Measurements from ENCODE around the gene ACOT11. TPM values are rescaled to one million over a fixed set of nuclear protein-coding genes. Genes with fewer than 3 reads are reported as not detected.

Gene ACOT11
- total RNA-seq, 1 experiment from 2014 or later = 1.9 TPM

DNA sequence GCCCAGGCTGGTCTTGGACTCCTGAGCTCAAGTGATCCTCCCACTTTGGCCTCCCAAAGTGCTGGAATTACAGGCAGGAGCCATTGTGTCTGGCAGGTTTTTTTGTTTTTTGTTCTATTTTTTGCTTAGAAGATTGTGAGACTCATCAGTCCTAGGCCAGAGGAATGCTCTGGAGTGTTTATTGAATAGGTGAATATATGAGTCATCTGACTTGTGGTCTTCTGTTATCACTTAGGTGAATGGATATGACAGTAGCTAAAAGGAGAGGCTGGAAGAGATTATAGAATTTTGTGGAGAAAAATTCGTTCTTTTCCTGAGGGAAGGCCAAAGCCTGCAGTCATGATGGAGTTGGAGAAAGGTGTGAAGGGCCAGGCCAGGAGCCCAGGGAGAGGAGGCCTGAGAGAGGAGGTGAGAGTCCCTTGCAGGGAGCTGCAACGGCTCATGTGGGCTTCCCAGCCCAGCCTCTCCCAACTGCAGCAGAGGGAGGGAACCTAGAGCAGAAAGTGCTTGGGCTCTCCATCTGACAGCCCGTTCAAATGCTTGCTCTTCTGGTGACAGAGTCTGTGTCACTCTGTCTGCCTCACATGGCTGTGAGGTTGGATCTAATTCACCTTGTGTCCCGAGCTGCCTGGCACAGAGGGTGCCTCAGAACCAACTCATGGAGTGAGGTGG is 31.6 kb upstream of the ACOT11 start:
- Histone ChIP-seq H3K4me3 (ENCODE audit: low read depth in 2 of 2, low read length in 2 of 2) (no peak overlapping the region), H3K4me1 (ENCODE audit: control insufficient read depth, insufficient read depth, low read length) (no peaks in the 10 kb centered on the region), H3K9me3 (ENCODE audit: control insufficient read depth, insufficient read depth, low read depth, low read length) (no peaks in the 10 kb centered on the region), H3K27ac (ENCODE audit: low read length) (no peak overlapping the region), H3K27me3 (ENCODE audit: control insufficient read depth, insufficient read depth, low read length) (no peaks in the 10 kb centered on the region), H3K36me3 (ENCODE audit: control insufficient read depth, insufficient read depth, low read length) (no peaks in the 10 kb centered on the region)
- BruUV-seq (replicated peaks) = no TSS peak
- POLR2A ChIA-PET = no interaction called here
- DNase-seq (ENCODE audit: low read depth, low spot score) = no peak
- in situ Hi-C loops (cut with HindIII; ENCODE audit: low pct_unique_long_range_greater_than_20kb, low sequenced_read_pairs) = no loop called here
- CTCF ChIA-PET = no interaction called here
- ATAC-seq = no peak
- no peak for TF ChIP-seq TCF7L2 (IDR thresholded peaks at IDR 0.05; ENCODE audit: low read depth, low read length)
- TF ChIP-seq SIN3A (IDR thresholded peaks at IDR 0.05; ENCODE audit: borderline replicate concordance, insufficient read depth, low read depth, low read length) = no peak
- TF ChIP-seq, protein P1, sequence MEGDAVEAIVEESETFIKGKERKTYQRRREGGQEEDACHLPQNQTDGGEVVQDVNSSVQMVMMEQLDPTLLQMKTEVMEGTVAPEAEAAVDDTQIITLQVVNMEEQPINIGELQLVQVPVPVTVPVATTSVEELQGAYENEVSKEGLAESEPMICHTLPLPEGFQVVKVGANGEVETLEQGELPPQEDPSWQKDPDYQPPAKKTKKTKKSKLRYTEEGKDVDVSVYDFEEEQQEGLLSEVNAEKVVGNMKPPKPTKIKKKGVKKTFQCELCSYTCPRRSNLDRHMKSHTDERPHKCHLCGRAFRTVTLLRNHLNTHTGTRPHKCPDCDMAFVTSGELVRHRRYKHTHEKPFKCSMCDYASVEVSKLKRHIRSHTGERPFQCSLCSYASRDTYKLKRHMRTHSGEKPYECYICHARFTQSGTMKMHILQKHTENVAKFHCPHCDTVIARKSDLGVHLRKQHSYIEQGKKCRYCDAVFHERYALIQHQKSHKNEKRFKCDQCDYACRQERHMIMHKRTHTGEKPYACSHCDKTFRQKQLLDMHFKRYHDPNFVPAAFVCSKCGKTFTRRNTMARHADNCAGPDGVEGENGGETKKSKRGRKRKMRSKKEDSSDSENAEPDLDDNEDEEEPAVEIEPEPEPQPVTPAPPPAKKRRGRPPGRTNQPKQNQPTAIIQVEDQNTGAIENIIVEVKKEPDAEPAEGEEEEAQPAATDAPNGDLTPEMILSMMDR (IDR thresholded peaks at IDR 0.05) = no peak
- TF ChIP-seq POLR2AphosphoS5 (IDR thresholded peaks at IDR 0.05; ENCODE audit: low read depth, low read length) = no peak
- TF ChIP-seq, protein P2, sequence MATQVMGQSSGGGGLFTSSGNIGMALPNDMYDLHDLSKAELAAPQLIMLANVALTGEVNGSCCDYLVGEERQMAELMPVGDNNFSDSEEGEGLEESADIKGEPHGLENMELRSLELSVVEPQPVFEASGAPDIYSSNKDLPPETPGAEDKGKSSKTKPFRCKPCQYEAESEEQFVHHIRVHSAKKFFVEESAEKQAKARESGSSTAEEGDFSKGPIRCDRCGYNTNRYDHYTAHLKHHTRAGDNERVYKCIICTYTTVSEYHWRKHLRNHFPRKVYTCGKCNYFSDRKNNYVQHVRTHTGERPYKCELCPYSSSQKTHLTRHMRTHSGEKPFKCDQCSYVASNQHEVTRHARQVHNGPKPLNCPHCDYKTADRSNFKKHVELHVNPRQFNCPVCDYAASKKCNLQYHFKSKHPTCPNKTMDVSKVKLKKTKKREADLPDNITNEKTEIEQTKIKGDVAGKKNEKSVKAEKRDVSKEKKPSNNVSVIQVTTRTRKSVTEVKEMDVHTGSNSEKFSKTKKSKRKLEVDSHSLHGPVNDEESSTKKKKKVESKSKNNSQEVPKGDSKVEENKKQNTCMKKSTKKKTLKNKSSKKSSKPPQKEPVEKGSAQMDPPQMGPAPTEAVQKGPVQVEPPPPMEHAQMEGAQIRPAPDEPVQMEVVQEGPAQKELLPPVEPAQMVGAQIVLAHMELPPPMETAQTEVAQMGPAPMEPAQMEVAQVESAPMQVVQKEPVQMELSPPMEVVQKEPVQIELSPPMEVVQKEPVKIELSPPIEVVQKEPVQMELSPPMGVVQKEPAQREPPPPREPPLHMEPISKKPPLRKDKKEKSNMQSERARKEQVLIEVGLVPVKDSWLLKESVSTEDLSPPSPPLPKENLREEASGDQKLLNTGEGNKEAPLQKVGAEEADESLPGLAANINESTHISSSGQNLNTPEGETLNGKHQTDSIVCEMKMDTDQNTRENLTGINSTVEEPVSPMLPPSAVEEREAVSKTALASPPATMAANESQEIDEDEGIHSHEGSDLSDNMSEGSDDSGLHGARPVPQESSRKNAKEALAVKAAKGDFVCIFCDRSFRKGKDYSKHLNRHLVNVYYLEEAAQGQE (IDR thresholded peaks at IDR 0.05; ENCODE audit: insufficient read depth in 1 of 2, low read depth in 2 of 2, low read length in 1 of 2) = no peak
- intact Hi-C loops (cut with micrococcal nuclease; ENCODE audit: unreplicated experiment) = no loop called here

DNA sequence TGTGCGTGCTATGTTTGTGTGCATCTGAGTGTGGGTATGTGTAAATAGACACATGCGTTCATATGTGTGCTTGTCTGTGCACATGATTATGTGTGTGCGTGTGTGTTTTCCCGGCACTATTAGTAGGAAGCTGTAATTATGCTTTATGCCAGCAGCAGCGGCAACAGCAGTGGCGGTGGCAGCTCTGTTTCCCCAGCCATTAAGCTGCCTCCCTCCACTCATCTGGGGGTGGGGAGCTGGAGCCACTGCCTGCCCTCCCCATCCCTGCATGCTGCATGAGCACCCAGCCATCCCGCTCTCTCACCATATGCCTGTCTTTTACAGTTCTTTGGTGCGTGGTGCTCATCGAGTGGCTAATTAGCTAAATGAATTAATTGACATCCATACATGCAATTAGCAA is 30.5 kb upstream of the ACOT11 start:
- intact Hi-C loops (cut with micrococcal nuclease; ENCODE audit: unreplicated experiment) = no loop called here
- Histone ChIP-seq H3K4me3 (ENCODE audit: low read depth in 2 of 2, low read length in 2 of 2) (no peak overlapping the region), H3K4me1 (ENCODE audit: control insufficient read depth, insufficient read depth, low read length) (no peaks in the 10 kb centered on the region), H3K27me3 (ENCODE audit: control insufficient read depth, insufficient read depth, low read length) (no peaks in the 10 kb centered on the region), H3K9me3 (ENCODE audit: control insufficient read depth, insufficient read depth, low read depth, low read length) (no peaks in the 10 kb centered on the region), H3K36me3 (ENCODE audit: control insufficient read depth, insufficient read depth, low read length) (no peaks in the 10 kb centered on the region), H3K27ac (ENCODE audit: low read length) (no peak overlapping the region)
- DNase-seq (ENCODE audit: low read depth, low spot score) (no peak), ATAC-seq (no peak)
- TF ChIP-seq, protein P2 (IDR thresholded peaks at IDR 0.05; ENCODE audit: insufficient read depth in 1 of 2, low read depth in 2 of 2, low read length in 1 of 2) = no peak
- TF ChIP-seq, protein P1 (IDR thresholded peaks at IDR 0.05) = no peak
- no peak for TF ChIP-seq TCF7L2 (IDR thresholded peaks at IDR 0.05; ENCODE audit: low read depth, low read length)
- no peak for TF ChIP-seq POLR2AphosphoS5 (IDR thresholded peaks at IDR 0.05; ENCODE audit: low read depth, low read length)
- TF ChIP-seq SIN3A (IDR thresholded peaks at IDR 0.05; ENCODE audit: borderline replicate concordance, insufficient read depth, low read depth, low read length) = no peak
- in situ Hi-C loops (cut with HindIII; ENCODE audit: low pct_unique_long_range_greater_than_20kb, low sequenced_read_pairs) = no loop called here
- no TSS peak for BruUV-seq (replicated peaks)
- POLR2A ChIA-PET = no interaction called here
- CTCF ChIA-PET = no interaction called here
